ENCODE data around the gene DQX1.

DNA sequence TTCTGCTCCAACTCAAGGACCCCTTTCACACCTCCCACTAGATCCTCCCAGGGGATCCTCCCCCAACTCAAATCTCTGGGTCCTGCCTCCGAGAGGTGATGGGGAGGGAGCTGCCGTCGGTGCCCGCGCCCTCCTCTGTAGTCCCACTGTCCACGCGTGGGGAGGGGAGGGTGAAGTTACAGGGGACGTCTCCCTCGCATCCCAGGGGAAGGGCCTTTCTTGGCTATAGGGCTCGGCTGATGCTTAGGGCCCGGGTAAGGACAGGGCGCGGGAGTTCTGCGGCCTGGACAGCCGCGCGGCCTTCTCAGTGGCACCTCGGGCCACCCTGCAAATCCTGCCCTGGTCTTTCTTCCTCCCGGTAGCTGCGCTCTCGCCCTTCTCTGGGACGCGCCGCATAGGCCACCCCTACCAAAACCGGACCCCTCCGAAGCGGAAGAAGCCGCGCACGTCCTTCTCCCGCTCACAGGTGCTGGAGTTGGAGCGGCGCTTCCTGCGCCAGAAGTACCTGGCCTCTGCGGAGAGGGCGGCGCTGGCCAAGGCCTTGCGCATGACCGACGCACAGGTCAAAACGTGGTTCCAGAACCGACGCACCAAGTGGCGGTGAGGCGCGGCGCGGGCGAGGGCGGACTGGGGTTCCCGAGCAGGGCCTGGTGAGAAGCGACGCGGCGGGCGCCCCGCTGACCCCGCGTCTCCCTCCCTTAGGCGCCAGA is 10.6 kb downstream of the DQX1 start:
- TF ChIP-seq, protein P1, sequence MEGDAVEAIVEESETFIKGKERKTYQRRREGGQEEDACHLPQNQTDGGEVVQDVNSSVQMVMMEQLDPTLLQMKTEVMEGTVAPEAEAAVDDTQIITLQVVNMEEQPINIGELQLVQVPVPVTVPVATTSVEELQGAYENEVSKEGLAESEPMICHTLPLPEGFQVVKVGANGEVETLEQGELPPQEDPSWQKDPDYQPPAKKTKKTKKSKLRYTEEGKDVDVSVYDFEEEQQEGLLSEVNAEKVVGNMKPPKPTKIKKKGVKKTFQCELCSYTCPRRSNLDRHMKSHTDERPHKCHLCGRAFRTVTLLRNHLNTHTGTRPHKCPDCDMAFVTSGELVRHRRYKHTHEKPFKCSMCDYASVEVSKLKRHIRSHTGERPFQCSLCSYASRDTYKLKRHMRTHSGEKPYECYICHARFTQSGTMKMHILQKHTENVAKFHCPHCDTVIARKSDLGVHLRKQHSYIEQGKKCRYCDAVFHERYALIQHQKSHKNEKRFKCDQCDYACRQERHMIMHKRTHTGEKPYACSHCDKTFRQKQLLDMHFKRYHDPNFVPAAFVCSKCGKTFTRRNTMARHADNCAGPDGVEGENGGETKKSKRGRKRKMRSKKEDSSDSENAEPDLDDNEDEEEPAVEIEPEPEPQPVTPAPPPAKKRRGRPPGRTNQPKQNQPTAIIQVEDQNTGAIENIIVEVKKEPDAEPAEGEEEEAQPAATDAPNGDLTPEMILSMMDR (optimal IDR thresholded peaks at IDR 0.05 in 1 of 3, IDR thresholded peaks at IDR 0.05 in 1 of 3, conservative IDR thresholded peaks at IDR 0.05 in 1 of 3; ENCODE audit: extremely low read depth in 1 of 3, insufficient read depth in 2 of 3, low read length in 3 of 3) = no peak
- peak; percentile 83 for TF ChIP-seq EZH2 (IDR thresholded peaks at IDR 0.05; ENCODE audit: low read length)

Measured in keratinocyte (primary cell).